Uterus (tissue), 4 donors: ENCODE results near the gene HOXB5. TPM values are rescaled to one million over a fixed set of nuclear protein-coding genes. Genes with fewer than 3 reads are reported as not detected.

Experiments
- DNase-seq, 2 donors: peaks; one replicate each; pipeline ENCODE4 v3.0.0-alpha.2; 2019 to 2020
- H3K27ac ChIP-seq, 2 donors: fragments of 200-600 bp; sonication (generic); 1 replicate in 1 of 2; 2 replicates in 1 of 2; pipeline ENCODE4 v1.5.1; 2016 to 2018
- H3K27me3 ChIP-seq, 2 donors: fragments of 200-600 bp; sonication (generic); one replicate each; pipeline ENCODE4 v1.5.1; 2018 to 2019; ENCODE audit warnings: control low read depth in 1 of 2
- H3K36me3 ChIP-seq, 2 donors: fragments of 200-600 bp; sonication (generic); one replicate each; pipeline ENCODE4 v1.5.1; 2019; ENCODE audit warnings: control low read depth in 1 of 2
- H3K4me1 ChIP-seq, 2 donors: fragments of 200-600 bp; sonication (generic); one replicate each; pipeline ENCODE4 v1.5.1; 2018 to 2019; ENCODE audit warnings: control low read depth in 1 of 2
- H3K4me3 ChIP-seq, 2 donors: fragments of 200-600 bp; sonication (generic); 1 replicate in 1 of 2; 2 replicates in 1 of 2; pipeline ENCODE4 v1.5.1; 2018 to 2019; ENCODE audit warnings: mild to moderate bottlenecking in 1 of 2
- H3K9me3 ChIP-seq, 2 donors: fragments of 200-600 bp; sonication (generic); one replicate each; pipeline ENCODE4 v1.5.1; 2019; ENCODE audit warnings: control low read depth in 1 of 2
- CTCF ChIP-seq, 4 experiments: fragments of 200-600 bp in 2 of 4; fragments of 450-650 bp in 2 of 4; sonication (generic) in 2 of 4; IDR thresholded peaks; one replicate each; pipeline ENCODE4 v1.5.1; 2016 to 2019; ENCODE audit warnings: antibody characterized with exemption in 4 of 4, mild to moderate bottlenecking in 2 of 4, moderate library complexity in 1 of 4
- POLR2A ChIP-seq, 2 donors: fragments of 450-650 bp; IDR thresholded peaks; one replicate each; pipeline ENCODE4 v1.6.1; 2016; ENCODE audit warnings: antibody characterized with exemption in 2 of 2, mild to moderate bottlenecking in 1 of 2, moderate library complexity in 1 of 2
- intact Hi-C: fragments of 100-400 bp; cut with DNase I; formaldehyde crosslinking; loops from one replicate; pipeline ENCODE4 v1.15.1; 2023; ENCODE audit warnings: low total_unique reads
- total RNA-seq, 4 donors: library from RNA; depleted of rRNA in 3 of 4; stranded (reverse); fragments of >200 nt in 3 of 4; gene quantifications; one replicate each; pipeline versions ENCODE4 v1.1.0 to v1.2.4, GENCODE V29; 2014 to 2023
- donor health status: DM: yes; HTN: yes; CAD: no.

HOXB5 gene
- total RNA-seq, 4 donors from 2014 or later, result 0.55 to 2.5 (median 0.59) TPM; not detected in 1

- peaks cover 12 to 17% of the 10 kb centered on the region in 2 donors for H3K4me1 ChIP-seq
- H3K27me3 ChIP-seq, result no peaks in the 10 kb centered on the region
- TF ChIP-seq POLR2A (IDR thresholded peaks at IDR 0.05) (peak; percentile 50 to 51), CTCF (IDR thresholded peaks at IDR 0.05) (no peak)
Measured at GRCh38 chr17:48544349-48545021, 49.1 kb downstream of the HOXB5 start.

GRCh38 chr17:48543854-48544348, 49.7 kb downstream of the HOXB5 start:
- no peak for DNase-seq

More at GRCh38 chr17:48544349-48545021, 49.1 kb downstream of the HOXB5 start:
- Histone ChIP-seq H3K4me3 (peak overlapping the region; percentile 55 to 64), H3K9me3 (no peaks in the 10 kb centered on the region), H3K36me3 (no peaks in the 10 kb centered on the region), H3K27ac (peak overlapping the region; percentile 93 to 97)
- intact Hi-C loops, result no loop called here
- DNase-seq, result peak; percentile 92 to 95

GRCh38 chr17:48543107-48543853, 50.3 kb downstream of the HOXB5 start:
- Histone ChIP-seq H3K9me3 (no peaks in the 10 kb centered on the region), H3K4me3 (peak overlapping the region; percentile 55 to 64), H3K36me3 (no peaks in the 10 kb centered on the region), H3K4me1 (peaks cover 10 to 12% of the 10 kb centered on the region in 2 donors), H3K27me3 (no peaks in the 10 kb centered on the region), H3K27ac (peak overlapping the region; percentile 93 to 97)
- peak in 1 of 2 donors; percentile 52 for DNase-seq
- intact Hi-C loops, result no loop called here
- TF ChIP-seq POLR2A (IDR thresholded peaks at IDR 0.05), result peak; percentile 2 to 24
- TF ChIP-seq CTCF (IDR thresholded peaks at IDR 0.05), result peak in 2 of 4 experiments; percentile 16 to 24

More at GRCh38 chr17:48543854-48544348, 49.7 kb downstream of the HOXB5 start:
- Histone ChIP-seq H3K36me3 (no peaks in the 10 kb centered on the region), H3K4me1 (peaks cover 12 to 16% of the 10 kb centered on the region in 2 donors), H3K9me3 (no peaks in the 10 kb centered on the region), H3K27me3 (no peaks in the 10 kb centered on the region), H3K4me3 (peak overlapping the region; percentile 55 to 64), H3K27ac (peak overlapping the region; percentile 93 to 97)
- intact Hi-C loops, result no loop called here
- no peak for TF ChIP-seq CTCF (IDR thresholded peaks at IDR 0.05)
- no peak for TF ChIP-seq POLR2A (IDR thresholded peaks at IDR 0.05)

GRCh38 chr17:48542698-48543106, 50.9 kb downstream of the HOXB5 start:
- Histone ChIP-seq H3K36me3 (no peaks in the 10 kb centered on the region), H3K9me3 (no peaks in the 10 kb centered on the region), H3K4me1 (peaks cover 10 to 12% of the 10 kb centered on the region in 2 donors), H3K27ac (peak overlapping the region; percentile 93 to 97), H3K4me3 (peak overlapping the region; percentile 55 to 64), H3K27me3 (no peaks in the 10 kb centered on the region)
- intact Hi-C loops, result no loop called here
- TF ChIP-seq CTCF (IDR thresholded peaks at IDR 0.05) (no peak), POLR2A (IDR thresholded peaks at IDR 0.05) (no peak)
- no peak for DNase-seq
